GM18499 (cell line): Measurements from ENCODE around the gene CCDC83.
"Not testable (repeated sequence)": the region's sequence is repeated elsewhere in the genome, so short reads cannot be mapped to it uniquely, and the experiment has no call there.

ENCODE experiments used
- ATAC-seq: cut with Tn5 transposase; IDR thresholded peaks from one replicate; pipeline ENCODE4 v1.9.1; 2021; ENCODE audit warnings: moderate number of reproducible peaks; ENCODE audit not compliant: insufficient read depth, unreplicated experiment

CCDC83 gene

DNA sequence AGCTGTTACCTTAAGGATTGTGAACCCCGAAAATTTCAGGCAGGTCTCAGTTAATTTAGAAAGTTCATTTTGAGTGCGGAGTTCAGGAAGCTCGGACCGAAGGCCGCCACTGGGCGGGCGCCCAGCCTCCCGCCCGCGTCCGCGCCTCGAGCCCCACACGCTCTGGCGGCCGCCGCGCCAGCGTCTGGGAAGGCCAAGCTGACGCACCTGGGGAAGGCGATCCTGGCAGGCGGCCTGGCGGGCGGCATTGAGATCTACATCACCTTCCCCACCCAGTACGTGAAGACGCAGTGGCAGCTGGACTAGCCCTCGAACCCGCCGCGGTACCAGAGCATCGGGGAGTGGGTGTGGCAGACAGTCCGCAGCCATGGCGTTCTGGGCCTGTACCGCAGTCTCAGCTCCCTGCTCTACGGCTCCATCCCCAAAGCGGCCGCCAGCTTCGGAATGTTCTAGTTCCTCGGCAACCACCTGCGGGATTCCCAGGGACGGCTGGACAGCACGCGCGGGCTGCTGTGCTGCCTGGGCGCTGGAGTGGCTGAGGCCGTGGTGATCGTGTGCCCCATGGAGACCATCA lies 79.5 kb downstream of the CCDC83 start:
- no peak for ATAC-seq

DNA sequence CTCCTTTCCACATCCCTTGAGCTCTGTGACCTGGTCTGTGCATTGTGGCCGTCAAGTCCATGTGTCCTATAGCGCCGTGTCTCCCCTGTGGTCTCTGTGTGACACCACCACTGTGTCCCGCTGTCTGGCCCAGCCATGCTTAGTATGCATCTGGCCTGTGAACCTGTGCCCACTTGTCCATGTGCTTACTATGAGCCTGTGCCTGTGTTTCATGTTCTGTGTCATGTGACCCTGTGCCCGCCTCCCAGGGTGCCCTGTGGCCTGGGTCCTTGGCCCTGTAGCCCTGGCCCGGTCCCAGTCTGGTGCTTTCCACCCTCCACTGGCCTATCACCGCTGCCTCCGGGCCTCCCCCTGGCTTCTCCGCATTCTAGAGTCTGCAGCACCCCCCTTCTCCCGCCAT lies 80.6 kb downstream of the CCDC83 start:
- ATAC-seq = no peak

DNA sequence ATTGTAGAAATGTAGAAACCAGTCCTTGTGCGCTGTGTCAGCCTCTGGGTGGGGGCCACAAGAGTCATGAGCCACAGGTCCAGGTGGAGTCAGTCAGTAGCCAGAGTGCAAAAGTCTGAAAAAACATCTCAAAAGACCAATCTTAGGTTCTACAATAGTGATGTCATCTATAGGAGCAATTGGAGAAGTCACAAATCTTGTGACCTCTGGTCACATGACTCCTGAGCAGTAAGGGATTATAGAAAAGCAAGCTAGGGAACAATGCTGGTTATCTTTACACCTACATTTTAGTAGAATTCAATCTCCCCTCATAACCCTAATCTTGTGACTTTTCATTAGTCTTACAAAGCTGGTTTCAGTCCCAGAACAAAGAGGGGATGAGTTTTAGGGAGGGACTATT lies 82.7 kb downstream of the CCDC83 start:
- ATAC-seq = no peak

DNA sequence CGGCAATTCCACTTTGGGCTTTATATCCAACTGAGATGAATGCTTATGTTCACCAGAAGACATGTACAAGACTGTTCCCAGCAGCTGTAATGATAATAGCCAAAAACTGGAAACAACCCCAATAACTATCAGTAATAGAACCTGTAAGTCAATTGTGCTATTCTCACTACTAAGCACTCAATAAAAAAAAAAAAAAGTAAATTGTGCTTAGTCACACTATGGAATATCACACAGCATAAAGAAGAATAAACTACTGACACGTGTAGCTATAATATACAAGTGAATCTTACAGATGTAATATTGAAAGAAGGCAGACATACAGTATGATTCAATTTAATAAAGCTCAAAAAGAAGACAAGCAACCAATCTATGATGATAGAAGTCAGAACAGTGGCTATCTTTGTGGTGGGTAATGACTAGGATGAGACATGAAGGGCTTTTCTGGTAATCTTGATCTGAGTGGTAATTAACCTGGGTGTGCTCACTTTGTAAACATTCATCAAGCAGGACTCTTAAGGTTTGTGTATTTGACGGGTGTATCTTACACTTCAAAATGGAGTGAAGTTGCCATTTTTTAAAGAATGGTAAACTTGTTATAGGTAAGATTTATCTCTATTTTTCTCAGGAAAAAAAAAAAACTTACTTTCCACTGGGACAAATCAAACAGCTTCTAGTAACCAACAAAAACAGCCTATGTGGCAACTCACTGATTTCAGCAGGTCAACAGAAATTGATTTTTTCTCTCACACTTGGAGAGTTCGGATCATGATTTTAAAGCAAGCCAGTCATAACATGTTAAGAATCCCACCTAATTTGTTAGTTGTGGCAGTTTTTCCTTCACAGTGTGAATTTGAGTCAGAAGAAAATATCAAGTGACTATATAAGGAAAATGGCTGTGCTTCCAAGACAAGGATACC lies 84.2 kb downstream of the CCDC83 start:
- no peak for ATAC-seq

GRCh38 chr11:85941380-85941973 lies 86.3 kb downstream of the CCDC83 start:
- no peak for ATAC-seq

GRCh38 chr11:85945296-85945695 lies 90.1 kb downstream of the CCDC83 start:
- ATAC-seq = no peak

DNA sequence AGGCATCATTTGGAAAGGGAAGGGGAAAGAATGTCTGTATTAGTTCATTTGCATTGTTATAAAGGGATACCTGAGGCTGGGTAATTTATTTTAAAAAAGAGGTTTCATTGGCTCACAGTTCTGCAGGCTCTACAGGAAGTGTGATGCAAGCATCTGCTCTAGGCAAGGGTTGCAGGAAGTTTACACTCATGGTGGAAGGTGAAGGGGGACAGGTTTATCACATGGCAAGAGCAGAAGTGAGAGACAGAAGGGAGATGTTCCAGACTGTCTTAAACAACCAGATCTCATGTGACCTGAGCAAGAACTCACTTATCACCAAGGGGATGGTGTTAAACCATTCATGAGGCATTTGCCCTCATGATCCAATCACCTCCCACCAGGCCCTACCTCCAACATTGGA lies 90.6 kb downstream of the CCDC83 start:
- ATAC-seq = no peak

GRCh38 chr11:85946221-85946620 lies 91.0 kb downstream of the CCDC83 start:
- ATAC-seq = no peak

- peak; percentile 39 for ATAC-seq
Observed at GRCh38 chr11:85947431-85948272, 92.5 kb downstream of the CCDC83 start.

GRCh38 chr11:85948884-85949283 lies 93.7 kb downstream of the CCDC83 start:
- ATAC-seq = no peak

DNA sequence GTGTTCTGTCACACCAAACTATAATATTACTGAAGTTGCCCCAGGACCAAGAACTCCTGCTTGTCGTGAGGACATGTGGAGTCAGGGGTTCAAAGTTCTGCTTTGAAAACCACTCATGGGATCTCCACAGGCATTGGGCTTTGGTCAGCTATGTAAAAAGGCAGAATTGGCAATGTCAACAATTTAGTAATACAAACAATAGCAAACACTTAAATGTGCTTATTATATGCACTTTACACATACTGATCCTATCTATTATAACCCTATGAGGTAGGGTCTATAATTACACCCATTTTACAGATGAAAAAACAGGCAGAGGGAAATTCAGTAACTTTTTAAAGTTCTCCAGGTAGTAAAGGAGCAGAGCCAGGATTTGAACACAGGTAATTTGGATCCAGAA lies 94.6 kb downstream of the CCDC83 start:
- no peak for ATAC-seq

- ATAC-seq = no peak
Observed at GRCh38 chr11:85950317-85951048, 95.3 kb downstream of the CCDC83 start.

- ATAC-seq = no peak
Observed at GRCh38 chr11:85951049-85951405, 95.8 kb downstream of the CCDC83 start.

- no peak for ATAC-seq
Observed at GRCh38 chr11:85951428-85952107, 96.4 kb downstream of the CCDC83 start.

GRCh38 chr11:85952108-85952485 lies 96.9 kb downstream of the CCDC83 start:
- not testable (repeated sequence) for ATAC-seq

GRCh38 chr11:85953491-85954143 lies 98.4 kb downstream of the CCDC83 start:
- ATAC-seq = no peak

DNA sequence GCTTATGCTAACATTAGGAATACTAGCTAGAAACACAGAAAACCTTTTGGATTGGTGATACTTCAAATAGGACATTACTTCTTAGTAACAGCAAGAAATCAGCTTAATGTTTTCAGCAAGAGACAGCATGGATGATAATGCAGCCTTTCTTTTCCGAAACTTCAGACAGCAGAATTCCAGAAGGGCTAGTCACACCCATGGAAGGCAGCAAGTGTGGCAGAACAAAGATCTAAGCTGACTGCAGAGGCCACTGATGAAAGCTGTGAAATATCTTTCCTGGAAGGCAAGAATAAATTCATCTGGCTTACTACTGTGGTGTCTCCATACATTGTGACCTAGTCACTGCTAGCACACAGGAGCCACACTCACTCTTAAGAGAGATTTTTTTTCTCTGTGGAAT lies 100.3 kb downstream of the CCDC83 start:
- no peak for ATAC-seq

- no peak for ATAC-seq
Observed at GRCh38 chr11:85960678-85961077, 105.5 kb downstream of the CCDC83 start.

- ATAC-seq = no peak
Observed at GRCh38 chr11:85961130-85961529, 105.9 kb downstream of the CCDC83 start.
